Measurements from ENCODE around the gene HM13. TPM values are rescaled to one million over a fixed set of nuclear protein-coding genes. Genes with fewer than 3 reads are reported as not detected.

Gene HM13
- total RNA-seq, 2 donors from 2014 or later: 99.7 to 131 TPM

- H3K36me3 ChIP-seq: no peaks in the 10 kb centered on the region
- no peak overlapping the region for H3K27ac ChIP-seq
- no peak overlapping the region for H3K4me3 ChIP-seq
- no peak for TF ChIP-seq POLR2A (IDR thresholded peaks at IDR 0.05)
- TF ChIP-seq POLR2AphosphoS5 (IDR thresholded peaks at IDR 0.05): no peak
- TF ChIP-seq CTCF (IDR thresholded peaks at IDR 0.05): no peak
- DNase-seq (ENCODE audit: low spot score): no peak
- intact Hi-C loops (cut with DNase I): no loop called here
- H3K9me3 ChIP-seq: no peaks in the 10 kb centered on the region
- no peaks in the 10 kb centered on the region for H3K4me1 ChIP-seq (replicated peaks)
- H3K27me3 ChIP-seq (replicated peaks; ENCODE audit: insufficient read depth): peaks cover 3% of the 10 kb centered on the region
- WGBS: 83% methylated on average over 3 of the region's 3 CpGs
Measured at GRCh38 chr20:31489152-31489551, 25.1 kb upstream of the HM13 start.

GRCh38 chr20:31490752-31491151 lies 23.5 kb upstream of the HM13 start:
- Histone ChIP-seq H3K4me1 (replicated peaks) (no peaks in the 10 kb centered on the region), H3K27ac (no peak overlapping the region), H3K9me3 (no peaks in the 10 kb centered on the region), H3K4me3 (no peak overlapping the region), H3K27me3 (replicated peaks; ENCODE audit: insufficient read depth) (peaks cover under 1% of the 10 kb centered on the region), H3K36me3 (no peaks in the 10 kb centered on the region)
- DNase-seq (ENCODE audit: low spot score): no peak
- intact Hi-C loops (cut with DNase I): no loop called here
- 89% methylated on average over 3 of the region's 3 CpGs for WGBS
- no peak for TF ChIP-seq CTCF (IDR thresholded peaks at IDR 0.05)
- no peak for TF ChIP-seq POLR2A (IDR thresholded peaks at IDR 0.05)
- TF ChIP-seq POLR2AphosphoS5 (IDR thresholded peaks at IDR 0.05): no peak

GRCh38 chr20:31494131-31494530 lies 20.1 kb upstream of the HM13 start:
- DNase-seq (ENCODE audit: low spot score): no peak
- H3K4me1 ChIP-seq (replicated peaks): no peaks in the 10 kb centered on the region
- H3K9me3 ChIP-seq: no peaks in the 10 kb centered on the region
- no peaks in the 10 kb centered on the region for H3K36me3 ChIP-seq
- no peaks in the 10 kb centered on the region for H3K27me3 ChIP-seq (replicated peaks; ENCODE audit: insufficient read depth)
- intact Hi-C loops (cut with DNase I): no loop called here
- H3K4me3 ChIP-seq: no peak overlapping the region
- 62% methylated on average over 2 of the region's 2 CpGs for WGBS
- H3K27ac ChIP-seq: no peak overlapping the region
- no peak for TF ChIP-seq POLR2AphosphoS5 (IDR thresholded peaks at IDR 0.05)
- no peak for TF ChIP-seq POLR2A (IDR thresholded peaks at IDR 0.05)
- TF ChIP-seq CTCF (IDR thresholded peaks at IDR 0.05): no peak

- TF ChIP-seq POLR2AphosphoS5 (IDR thresholded peaks at IDR 0.05) (no peak), POLR2A (IDR thresholded peaks at IDR 0.05) (no peak), CTCF (IDR thresholded peaks at IDR 0.05) (no peak)
- Histone ChIP-seq H3K4me3 (no peak overlapping the region), H3K36me3 (no peaks in the 10 kb centered on the region), H3K27me3 (replicated peaks; ENCODE audit: insufficient read depth) (no peaks in the 10 kb centered on the region), H3K4me1 (replicated peaks) (no peaks in the 10 kb centered on the region), H3K9me3 (no peaks in the 10 kb centered on the region), H3K27ac (no peak overlapping the region)
- DNase-seq (ENCODE audit: low spot score): no peak
- intact Hi-C loops (cut with DNase I): no loop called here
- 14% methylated on average over 15 of the region's 15 CpGs for WGBS
Measured at GRCh38 chr20:31496761-31497295, 17.4 kb upstream of the HM13 start.

- intact Hi-C loops (cut with DNase I): no loop called here
- H3K9me3 ChIP-seq: no peaks in the 10 kb centered on the region
- no peak for DNase-seq (ENCODE audit: low spot score)
- no peaks in the 10 kb centered on the region for H3K27me3 ChIP-seq (replicated peaks; ENCODE audit: insufficient read depth)
- H3K4me1 ChIP-seq (replicated peaks): no peaks in the 10 kb centered on the region
- 31% methylated on average over 6 of the region's 6 CpGs for WGBS
- H3K36me3 ChIP-seq: no peaks in the 10 kb centered on the region
- no peak overlapping the region for H3K27ac ChIP-seq
- no peak overlapping the region for H3K4me3 ChIP-seq
- TF ChIP-seq CTCF (IDR thresholded peaks at IDR 0.05): no peak
- no peak for TF ChIP-seq POLR2AphosphoS5 (IDR thresholded peaks at IDR 0.05)
- no peak for TF ChIP-seq POLR2A (IDR thresholded peaks at IDR 0.05)
Measured at GRCh38 chr20:31497838-31498540, 16.3 kb upstream of the HM13 start.

All from prostate gland (tissue), 2 donors.